ENCODE data around the gene KLHL33.
A peak's percentile ranks its signal among the peaks of the same experiment; 100 is the strongest.

Gene KLHL33

DNA sequence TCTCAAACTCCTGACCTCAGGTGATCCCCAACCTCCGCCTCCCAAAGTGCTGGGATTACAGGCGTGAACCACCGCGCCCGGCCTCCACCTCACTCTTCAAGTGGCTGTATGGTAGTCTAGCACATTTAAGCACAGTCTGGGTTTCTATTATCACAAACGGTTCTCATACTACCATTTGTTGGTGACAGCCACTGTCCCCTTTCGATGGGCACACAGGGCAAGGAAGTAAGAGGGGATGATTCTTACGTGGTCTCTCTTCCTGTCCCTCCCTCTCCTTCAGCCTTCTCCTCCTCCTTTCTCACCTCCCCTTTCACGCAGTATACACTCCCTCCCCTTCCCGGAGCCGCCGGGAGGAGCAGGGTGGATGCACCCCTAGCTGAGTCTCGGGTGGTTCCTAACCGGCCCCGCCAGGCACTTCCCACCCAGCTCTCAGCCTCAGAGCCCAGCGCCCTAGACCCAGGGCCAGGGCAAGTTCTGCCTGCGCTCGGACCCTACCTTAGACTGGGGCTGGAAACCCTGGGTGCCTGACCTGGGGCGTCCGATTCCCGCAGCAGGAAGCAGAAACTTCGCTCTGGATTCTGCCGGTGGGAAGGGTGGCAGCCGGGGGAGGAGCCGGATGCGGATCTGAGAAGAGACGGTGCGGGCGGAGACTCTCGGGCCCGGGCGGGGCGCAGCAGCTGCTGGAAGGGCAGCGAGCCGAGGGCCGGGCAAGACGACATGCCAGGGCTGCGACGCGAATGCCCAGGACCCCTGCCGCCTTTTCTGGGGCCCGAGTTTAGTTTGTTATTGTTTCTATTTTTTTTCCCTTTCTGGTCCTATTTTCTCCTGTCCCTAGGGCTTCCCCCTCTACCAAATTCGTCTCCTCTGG, 22.9 kb downstream of the KLHL33 start, which contains the start of gene TEP1:
TSS of gene TEP1 (minus strand) at position 626 of the 868 bp plus-strand sequence. CDS start 5,062 bp downstream, outside the sequence.
- peak; percentile 62 for DNase-seq

- DNase-seq, result peak; percentile 27
Measured at GRCh38 chr14:20412411-20412810, 23.6 kb downstream of the KLHL33 start.

- DNase-seq, result no peak
Measured at GRCh38 chr14:20409226-20409625, 26.7 kb downstream of the KLHL33 start.

- no peak for DNase-seq
Measured at GRCh38 chr14:20403521-20403920, 32.4 kb downstream of the KLHL33 start.

GRCh38 chr14:20400965-20401593, 34.9 kb downstream of the KLHL33 start:
- no peak for DNase-seq

DNA sequence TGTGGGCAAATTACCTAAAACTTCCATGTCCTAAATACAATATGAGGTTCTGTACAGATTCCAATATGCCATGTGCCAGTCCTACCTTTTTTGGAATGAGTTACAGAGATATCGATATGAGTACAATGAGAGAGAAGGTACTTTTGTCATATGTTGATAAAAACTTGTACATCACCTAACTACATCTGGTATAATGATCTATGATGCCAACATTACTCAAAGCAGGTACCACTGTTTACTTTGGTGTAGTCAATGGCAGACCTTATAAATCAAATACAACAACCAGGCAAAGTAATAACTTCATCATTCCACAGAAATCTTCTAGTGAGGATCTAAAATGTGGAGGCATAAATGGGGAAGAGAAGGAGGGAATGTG, 35.4 kb downstream of the KLHL33 start:
- no peak for DNase-seq

DNA sequence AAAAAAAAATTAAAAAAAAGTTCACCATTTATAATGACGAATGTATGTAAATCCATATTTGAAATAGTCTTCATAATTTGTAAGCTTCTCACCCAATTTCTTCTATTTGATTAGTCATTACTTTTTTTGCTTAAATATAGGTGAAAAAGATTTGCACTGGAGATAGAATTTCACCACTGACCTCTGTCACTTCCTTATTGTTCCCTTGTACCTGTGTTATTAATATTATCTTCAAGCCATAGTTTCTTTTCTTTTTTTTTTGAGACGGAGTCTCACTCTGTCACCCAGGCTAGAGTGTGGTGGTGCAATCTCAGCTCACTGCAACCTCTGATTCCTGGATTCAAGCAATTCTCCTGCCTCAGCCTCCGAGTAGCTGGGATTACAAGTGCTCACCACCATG, 38.5 kb downstream of the KLHL33 start:
- no peak for DNase-seq

DNA sequence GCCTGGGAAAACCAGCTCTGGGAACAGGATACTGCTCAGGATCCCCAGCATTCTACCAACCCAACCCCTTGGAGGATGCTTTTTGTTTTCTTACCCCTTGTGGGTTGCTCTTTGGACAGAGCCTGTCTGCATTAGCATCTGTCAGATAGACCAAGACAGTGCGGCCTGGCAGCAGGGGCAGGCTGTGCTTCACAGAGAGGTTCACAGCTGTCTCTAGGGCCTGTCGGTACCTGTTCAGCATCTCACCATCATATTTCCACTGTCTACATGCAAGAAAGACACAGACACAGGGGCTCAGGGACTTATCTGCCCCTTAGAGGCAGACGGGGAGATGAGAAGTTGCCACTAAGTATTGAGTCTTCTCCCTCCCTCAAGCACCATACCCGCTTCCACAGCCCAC, 44.5 kb downstream of the KLHL33 start:
- DNase-seq, result no peak

- no peak for DNase-seq
Measured at GRCh38 chr14:20388159-20388558, 47.8 kb downstream of the KLHL33 start.

DNA sequence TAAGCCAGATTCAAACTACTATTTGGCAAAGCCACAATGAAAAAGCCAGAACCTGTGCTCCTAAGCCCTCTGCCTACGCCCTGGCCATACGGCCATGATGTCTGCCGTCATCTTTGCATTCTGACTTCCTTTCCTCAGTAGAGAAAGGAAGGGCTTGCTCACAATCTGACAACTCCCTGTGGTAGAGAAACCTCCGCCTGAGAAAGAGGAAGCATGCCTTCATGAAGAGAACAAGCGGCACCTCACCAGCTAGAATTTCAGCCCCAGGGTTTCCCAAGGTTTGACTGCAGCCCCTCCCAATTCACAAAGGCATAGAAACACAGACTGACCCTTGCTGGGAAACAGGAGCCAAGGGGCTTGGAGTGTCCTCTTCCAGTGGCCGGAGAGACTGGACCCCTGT, 48.4 kb downstream of the KLHL33 start:
- no peak for DNase-seq

DNA sequence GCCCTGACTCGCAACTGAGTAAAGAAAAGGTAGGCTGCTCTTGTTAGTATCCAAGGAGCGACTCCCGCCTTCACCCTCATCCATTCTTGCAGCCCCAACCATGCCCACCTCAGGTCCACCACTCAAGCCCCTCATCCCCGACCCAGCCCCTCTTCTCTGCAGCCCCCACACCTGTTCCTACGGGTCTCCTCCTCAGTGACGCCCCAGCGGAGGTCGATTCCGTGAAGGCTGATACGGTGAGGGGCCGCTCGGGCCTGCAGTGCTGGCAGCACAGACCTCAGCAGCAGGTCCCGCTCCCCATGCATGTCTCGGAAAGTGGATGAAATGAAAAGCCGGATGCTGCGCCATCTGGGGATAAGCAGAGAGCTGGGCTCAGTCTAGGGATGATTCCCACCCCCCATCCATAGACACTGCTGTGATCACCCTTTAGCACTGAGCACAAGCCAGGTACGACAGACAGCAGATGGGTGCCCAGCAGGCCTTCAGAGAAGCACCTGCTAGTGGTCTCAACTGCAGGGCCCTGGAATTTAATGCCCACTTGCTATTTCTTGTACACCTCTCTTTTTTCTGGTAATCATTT, 49.6 kb downstream of the KLHL33 start:
- no peak for DNase-seq

GRCh38 chr14:20384886-20385285, 51.1 kb downstream of the KLHL33 start:
- no peak for DNase-seq

DNA sequence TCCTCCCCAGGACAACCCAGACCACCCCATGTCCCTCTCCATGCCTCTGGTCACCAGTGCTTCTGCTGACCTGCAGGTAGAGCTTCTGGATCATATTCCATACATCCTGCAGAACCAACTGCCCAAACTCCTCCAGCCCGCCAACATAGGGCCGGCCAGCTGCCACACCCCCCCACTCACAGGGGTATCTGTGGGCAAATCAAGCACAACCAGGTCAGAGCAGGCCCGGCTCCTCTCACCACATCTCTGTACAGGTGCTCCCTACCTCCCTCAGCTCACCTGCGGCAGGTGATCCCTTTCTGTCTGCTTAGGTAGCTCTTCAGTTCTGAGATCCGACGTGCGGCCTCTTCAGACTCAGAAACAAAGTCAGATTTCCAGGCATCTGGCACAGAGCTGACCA, 51.6 kb downstream of the KLHL33 start:
- DNase-seq, result no peak

DNA sequence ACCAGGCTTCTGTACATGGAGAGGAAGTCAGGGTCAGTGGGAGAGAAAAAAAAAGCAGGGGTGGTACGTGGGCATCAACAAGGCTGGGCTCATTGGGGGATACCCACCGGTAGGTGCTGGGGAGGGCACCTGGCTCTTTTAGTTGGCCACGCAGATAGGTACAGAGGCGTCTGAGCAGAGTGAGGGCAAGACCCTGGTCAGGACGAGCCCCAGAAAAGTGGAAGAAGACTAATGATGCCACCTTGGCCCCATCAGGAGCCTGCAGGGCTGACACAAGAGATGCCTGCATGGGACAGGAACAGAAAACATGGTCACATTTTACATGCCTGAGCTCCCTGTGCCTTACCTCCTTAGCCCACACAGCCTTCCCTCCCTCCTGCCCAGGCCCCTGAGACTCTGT, 52.3 kb downstream of the KLHL33 start:
- DNase-seq, result no peak

DNA sequence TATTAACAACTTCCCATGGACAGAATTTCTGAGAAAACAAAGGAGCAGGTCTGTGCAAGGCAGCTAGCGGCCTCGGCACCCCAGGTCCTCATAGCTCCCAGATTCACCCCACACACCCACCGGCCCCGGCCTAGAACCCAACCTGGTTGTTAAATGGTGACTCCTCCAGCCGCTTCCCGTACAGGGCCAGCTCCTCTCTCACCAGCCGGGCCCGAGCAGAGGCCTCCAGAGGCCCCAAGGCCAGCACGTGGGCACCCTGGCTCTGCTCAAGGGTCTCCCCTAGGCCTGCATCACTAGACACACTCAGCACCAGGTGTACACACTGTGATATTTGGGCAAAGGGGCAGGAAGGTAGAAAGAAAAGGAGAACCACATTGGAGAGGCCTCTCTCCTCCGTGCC, 52.9 kb downstream of the KLHL33 start:
- no peak for DNase-seq

DNA sequence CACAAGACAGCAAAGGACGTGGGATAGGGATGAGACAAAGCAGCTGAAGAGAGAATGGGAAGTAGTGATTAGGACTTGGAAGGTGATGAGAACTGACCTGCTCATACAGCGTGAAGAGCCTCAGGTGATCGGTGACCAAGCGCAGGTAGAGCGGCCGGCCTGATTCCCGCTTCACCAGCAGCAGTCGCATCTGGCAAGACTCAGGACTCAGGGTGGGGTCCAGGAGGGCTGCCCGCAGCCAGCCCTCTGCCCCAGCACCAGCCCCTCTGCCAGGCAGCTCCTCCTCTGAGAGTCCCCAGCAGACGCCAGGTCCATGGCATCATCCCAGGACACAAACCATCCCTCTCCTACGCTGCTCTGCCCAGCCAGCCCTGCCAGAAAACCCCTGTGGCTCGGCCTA, 53.4 kb downstream of the KLHL33 start:
- no peak for DNase-seq

DNA sequence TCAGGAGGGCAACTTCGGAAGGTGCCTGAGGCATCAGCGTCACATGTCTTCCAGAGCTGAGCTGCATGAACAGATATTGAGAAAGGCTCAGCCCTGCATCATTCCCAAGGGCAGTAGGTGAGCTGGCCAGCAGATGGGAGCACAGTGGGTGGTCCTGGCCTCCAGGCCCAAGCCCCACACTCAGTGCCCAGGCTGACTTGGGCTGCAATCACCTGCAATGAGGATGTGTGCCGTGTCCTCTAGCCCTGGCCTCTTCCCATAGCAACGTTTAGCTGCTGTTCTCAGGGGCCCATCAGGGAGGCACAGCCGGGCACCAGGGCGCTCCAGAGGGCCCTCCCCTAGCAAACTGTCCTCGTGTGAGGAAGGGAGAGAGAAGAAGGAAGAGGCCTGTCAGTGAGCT, 54.6 kb downstream of the KLHL33 start:
- no peak for DNase-seq

DNA sequence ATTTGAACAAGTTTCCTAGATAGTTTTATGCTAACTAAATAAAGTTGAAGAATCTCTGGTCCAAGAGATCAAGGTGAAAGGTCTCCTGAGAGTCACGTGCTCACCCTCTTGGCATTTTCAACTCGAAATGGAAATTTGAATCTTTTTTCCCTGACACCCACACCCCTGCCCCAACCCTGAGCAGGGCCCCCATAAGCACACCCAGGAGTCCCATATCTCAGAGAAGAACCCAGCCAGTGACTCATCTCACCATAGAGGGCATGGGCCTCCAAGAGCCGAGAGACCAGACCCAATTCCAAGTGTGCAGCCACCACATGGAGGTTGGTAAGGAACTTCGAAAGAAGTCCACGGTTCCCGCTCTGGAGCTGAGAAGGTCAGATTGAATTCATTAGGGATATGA, 55.3 kb downstream of the KLHL33 start:
- no peak for DNase-seq

DNA sequence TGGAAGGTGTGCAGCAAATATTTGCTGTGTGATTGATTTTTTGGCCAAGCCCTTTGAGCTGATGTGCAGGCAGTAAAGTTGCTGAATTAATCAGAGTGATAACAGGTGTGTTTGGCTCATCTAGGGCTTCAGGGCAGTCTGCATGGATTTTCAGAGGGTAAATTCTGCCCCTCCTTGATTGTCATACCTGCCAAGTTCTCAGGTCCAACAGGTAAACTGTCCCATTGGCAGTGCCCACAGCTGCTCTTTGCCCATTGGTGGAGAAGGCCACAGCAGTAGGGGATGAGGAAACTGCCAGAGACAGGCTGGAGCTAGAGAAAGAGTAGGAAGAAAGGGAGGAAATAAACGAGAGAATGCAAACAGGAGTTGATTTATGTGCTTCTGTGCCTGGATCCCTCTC, 56.2 kb downstream of the KLHL33 start:
- no peak for DNase-seq

DNA sequence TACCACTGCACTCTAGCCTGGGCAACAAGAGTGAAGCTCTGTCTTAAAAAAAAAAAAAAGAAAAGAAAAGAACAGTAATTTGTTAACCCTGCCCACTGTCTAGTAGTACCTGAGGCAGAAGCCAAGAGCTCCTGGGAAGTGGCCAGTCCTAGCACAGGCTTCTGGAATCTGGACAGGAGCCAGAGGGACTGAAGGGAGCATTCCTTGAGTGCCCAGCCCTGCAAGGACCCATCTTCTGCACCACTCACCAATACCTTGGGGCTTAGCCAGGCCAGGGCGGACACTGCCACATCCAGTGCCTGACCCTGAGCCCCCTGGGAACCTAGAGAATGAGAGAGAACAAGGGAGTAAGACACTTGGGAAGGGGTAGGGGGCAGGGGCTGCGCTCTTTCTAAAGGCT, 58.8 kb downstream of the KLHL33 start:
- no peak for DNase-seq

DNA sequence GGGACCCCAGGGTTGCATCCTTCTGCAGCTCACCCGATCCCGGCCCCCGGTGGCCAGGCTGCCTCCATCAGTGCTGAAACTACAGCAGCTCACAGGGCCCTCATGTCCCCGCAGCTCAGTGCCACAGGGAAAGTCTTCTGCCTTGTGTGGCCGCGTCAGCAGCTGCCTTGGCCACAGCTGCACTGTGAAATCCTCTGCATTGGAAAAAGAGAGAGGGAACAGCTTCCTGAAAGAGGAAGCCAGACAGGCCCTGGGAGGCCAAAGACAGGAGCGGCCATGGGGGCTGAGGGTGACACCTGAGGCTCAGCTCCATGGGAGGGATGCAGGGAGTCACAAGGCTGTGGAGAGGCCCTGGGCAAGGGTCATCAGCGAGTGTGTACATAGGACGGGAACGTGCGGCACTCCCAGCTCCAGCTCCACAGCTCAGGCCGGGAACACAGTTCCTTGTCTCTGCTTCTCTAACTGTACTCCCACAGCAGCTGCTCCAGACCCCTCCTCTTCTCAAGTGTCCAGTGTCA, 59.8 kb downstream of the KLHL33 start:
- DNase-seq, result no peak

All from central memory CD4-positive, alpha-beta T cell (primary cell).